AG09309 (cell line): ENCODE results near the gene CDC27.
A peak's percentile ranks its signal among the peaks of the same experiment; 100 is the strongest.

Experiments used
- DNase-seq: peaks from one replicate; pipeline ENCODE4 v3.0.0-alpha.2; 2010; ENCODE audit warnings: low read depth
- H3K4me3 ChIP-seq: 2 replicates; pipeline ENCODE4 v1.5.1; 2011; ENCODE audit warnings: mild to moderate bottlenecking, low read depth, low read length, moderate library complexity; ENCODE audit not compliant: control insufficient read depth
- TF ChIP-seq, protein P1 (sequence below): IDR thresholded peaks from 2 replicates; pipeline ENCODE4 v1.5.1; 2011; ENCODE audit warnings: mild to moderate bottlenecking, low read depth, low read length, inconsistent platforms; ENCODE audit not compliant: insufficient read depth, control insufficient read depth; ENCODE audit errors: missing control alignments

The CDC27 gene, protein sequence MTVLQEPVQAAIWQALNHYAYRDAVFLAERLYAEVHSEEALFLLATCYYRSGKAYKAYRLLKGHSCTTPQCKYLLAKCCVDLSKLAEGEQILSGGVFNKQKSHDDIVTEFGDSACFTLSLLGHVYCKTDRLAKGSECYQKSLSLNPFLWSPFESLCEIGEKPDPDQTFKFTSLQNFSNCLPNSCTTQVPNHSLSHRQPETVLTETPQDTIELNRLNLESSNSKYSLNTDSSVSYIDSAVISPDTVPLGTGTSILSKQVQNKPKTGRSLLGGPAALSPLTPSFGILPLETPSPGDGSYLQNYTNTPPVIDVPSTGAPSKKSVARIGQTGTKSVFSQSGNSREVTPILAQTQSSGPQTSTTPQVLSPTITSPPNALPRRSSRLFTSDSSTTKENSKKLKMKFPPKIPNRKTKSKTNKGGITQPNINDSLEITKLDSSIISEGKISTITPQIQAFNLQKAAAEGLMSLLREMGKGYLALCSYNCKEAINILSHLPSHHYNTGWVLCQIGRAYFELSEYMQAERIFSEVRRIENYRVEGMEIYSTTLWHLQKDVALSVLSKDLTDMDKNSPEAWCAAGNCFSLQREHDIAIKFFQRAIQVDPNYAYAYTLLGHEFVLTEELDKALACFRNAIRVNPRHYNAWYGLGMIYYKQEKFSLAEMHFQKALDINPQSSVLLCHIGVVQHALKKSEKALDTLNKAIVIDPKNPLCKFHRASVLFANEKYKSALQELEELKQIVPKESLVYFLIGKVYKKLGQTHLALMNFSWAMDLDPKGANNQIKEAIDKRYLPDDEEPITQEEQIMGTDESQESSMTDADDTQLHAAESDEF

DNA sequence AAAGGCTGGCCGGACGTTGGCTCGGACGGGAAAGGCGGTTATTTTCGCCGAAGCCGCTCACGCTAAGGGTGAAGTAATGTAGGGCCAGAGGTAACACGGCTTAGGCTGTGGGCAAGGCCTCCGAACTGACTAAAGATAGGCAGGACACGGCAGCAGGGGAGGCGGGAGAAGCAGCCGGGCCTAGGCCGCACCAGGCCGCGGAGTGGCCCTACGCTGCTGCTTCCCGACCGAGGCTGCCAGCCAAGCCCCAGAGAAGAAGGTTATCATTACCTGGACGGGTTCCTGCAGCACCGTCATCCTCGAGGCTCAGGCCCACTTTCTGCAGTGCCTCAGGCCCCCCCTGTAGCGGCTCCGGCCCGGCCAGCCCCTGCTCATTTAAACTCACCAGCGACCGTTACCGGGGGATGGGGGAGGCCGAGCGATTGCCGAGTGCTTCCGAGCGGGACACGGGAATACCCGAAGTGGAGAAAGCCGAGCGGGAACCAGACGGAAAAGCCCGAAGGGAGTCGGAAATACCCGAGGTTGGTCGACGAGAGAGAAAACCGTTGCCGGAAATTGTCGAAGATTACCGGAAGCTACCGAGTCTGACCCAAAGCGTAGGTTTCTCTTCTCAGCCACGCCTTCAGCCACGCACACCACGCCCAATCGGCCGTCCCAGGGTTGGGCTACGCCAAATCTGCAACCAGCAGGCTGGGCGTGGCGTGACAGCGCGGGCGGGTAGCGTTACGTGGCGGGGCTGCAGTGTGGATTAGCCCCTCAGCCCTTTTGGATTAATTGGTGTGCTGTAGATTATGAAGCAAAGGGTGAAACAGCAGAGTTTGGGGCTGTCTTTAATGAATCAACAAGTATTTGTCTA is at the start of gene CDC27:
Gene CDC27, minus strand, starts transcription at position 420 of the 856 bp plus-strand sequence. Its CDS starts 123 bp downstream, at position 297.
- DNase-seq: peak; percentile 86
- H3K4me3 ChIP-seq: peak within 1 kb of the TSS; percentile 62
- TF ChIP-seq, protein P1, sequence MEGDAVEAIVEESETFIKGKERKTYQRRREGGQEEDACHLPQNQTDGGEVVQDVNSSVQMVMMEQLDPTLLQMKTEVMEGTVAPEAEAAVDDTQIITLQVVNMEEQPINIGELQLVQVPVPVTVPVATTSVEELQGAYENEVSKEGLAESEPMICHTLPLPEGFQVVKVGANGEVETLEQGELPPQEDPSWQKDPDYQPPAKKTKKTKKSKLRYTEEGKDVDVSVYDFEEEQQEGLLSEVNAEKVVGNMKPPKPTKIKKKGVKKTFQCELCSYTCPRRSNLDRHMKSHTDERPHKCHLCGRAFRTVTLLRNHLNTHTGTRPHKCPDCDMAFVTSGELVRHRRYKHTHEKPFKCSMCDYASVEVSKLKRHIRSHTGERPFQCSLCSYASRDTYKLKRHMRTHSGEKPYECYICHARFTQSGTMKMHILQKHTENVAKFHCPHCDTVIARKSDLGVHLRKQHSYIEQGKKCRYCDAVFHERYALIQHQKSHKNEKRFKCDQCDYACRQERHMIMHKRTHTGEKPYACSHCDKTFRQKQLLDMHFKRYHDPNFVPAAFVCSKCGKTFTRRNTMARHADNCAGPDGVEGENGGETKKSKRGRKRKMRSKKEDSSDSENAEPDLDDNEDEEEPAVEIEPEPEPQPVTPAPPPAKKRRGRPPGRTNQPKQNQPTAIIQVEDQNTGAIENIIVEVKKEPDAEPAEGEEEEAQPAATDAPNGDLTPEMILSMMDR: no peak

DNA sequence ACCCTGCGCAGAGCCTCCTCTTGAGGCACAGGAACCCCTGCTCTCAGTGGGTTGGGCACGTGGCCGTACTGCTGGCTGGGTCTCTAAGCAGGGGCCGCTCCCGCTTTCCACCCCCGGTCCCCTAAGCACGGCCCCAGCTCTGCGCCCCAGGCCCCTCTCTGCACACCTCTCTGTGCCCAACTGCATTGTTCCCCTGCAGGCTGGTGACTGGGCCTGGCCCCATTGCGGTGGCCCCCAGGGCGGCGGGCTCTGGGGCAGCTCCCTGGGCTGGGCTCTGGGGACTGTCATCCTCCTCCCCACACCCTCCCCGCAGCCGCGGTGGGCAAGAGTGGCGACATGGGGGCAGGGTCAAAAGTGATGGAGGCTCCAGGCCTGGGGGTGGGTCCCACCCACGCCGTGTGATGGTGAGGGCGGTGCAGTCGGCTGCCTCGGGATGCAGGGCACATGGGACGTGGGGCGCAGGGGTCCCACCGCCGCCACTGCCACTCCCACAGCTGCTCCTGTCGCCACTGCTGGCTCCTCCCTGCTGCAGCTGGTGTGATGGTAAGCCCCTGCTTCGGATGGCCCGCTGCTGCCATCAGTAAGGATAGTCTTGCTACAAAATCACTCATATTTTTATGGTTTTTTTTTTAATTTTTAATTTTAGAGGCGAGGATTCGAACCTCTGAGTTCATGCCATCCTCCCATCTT is 49.4 kb upstream of the CDC27 start:
- TF ChIP-seq, protein P1: no peak
- H3K4me3 ChIP-seq: no peak overlapping the region
- DNase-seq: no peak

DNA sequence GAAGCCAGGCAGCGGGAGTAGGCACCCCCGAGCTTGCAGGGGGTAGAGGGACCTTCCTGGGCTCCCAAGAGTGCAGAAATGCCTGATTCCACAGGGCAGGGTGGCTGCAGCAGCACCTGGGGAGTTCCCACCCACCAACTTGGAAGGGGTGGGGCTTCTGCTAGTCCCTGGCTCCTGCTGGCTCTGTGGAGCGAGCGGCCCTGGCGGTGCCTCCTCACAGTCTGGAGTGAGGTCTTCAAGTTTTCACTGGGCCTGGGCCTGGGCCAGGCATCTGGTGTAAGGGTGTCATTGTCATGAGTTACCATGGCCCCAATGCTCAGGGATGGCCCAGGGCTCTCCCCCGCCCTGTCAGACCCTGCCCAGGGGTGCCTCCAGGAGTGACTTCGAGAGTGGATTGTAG is 48.7 kb upstream of the CDC27 start:
- TF ChIP-seq, protein P1: no peak
- H3K4me3 ChIP-seq: no peak overlapping the region
- DNase-seq: no peak

DNA sequence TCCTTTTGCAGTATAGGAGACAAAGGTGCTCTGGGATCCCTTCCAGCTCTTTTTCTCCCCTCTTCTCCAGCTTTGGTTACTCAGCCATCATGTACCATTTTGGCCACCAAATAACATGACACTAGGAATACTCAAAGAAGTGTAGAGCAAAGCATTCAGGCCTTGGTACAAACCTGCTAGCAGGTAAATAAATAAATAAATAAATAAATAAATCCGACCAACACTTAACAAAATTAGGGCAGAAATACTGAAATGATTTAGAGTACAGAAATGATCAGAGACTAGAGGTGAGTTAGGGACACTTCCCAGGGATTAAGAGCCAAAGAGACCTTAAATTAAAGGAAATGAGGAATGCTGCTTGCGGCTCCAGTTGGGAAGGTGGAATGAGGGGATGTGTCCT is 46.8 kb upstream of the CDC27 start:
- TF ChIP-seq, protein P1: no peak
- no peak overlapping the region for H3K4me3 ChIP-seq
- no peak for DNase-seq

DNA sequence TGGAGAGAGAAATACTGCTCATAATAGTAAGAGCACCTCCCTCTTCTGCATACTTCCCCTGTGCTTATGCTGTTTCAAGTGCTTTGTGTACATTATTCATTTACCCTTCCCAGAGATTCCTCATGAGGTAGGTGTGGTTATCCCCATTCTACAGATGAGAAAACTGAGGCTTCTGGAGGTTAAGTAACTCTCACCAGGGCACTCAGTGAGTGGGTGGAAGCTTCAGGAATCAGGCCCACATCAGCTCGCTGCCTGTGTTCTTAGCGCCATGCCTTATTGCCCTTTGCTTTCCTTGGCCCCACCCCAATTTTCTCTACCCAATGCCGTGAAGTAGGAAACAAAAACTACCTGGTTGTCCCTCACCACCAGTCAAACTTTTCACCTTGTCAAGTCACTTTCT is 46.4 kb upstream of the CDC27 start:
- TF ChIP-seq, protein P1: no peak
- H3K4me3 ChIP-seq: no peak overlapping the region
- DNase-seq: no peak
